K562 (cell line): ENCODE data around the gene SCN1B. TPM values are rescaled to one million over a fixed set of nuclear protein-coding genes. Genes with fewer than 3 reads are reported as not detected.

Experiments
- ATAC-seq: fragments of 200-7000 bp; cut with Tn5 transposase; 3 replicates; pipeline ENCODE4 v1.9.1; 2020; ENCODE audit warnings: moderate library complexity
- BruUV-seq: library from RNA; stranded (reverse); fragments of 400-500 nt; replicated peaks from 2 replicates; lab custom pipeline; 2021; lab: Mats Ljungman, UMichigan
- CTCF ChIA-PET: fragments of 300-600 bp; formaldehyde crosslinking; extraction: SDS; loops from one replicate; lab custom pipeline; 2021; ENCODE audit warnings: low intra/inter-chr PET ratio; lab: Yijun Ruan, JAX
- POLR2A ChIA-PET: fragments of 300-600, 350-650 bp; sonication (Branson Sonifier 250); formaldehyde crosslinking; extraction: SDS; loops from one replicate; lab custom pipeline; 2021; ENCODE audit warnings: antibody characterized with exemption, inconsistent platforms; lab: Yijun Ruan, JAX
- DNase-seq, 4 experiments: peaks; one replicate each; pipeline versions ENCODE4 v3.0.0 to v3.0.0-alpha.2; 2011 to 2018; ENCODE audit warnings: low spot score in 3 of 4, mixed read lengths in 3 of 4; ENCODE audit errors: extremely low read depth in 1 of 4
- FAIRE-seq: peaks from 2 replicates; lab custom pipeline; 2011; peaks lifted over from hg19 to GRCh38; lab: Jason Lieb, UNC
- H2AFZ ChIP-seq: 2 replicates; pipeline ENCODE4 v1.6.0; 2011; ENCODE audit warnings: low read depth, low read length, control low read depth, inconsistent platforms
- H3K27ac ChIP-seq: fragments of 200-600 bp; 3 replicates; pipeline ENCODE4 v1.8.0; 2011; ENCODE audit warnings: low read depth, mild to moderate bottlenecking, control low read depth, inconsistent platforms, low read length, moderate library complexity, mixed read lengths; ENCODE audit errors: extremely low read depth
- H3K27me3 ChIP-seq, 2 experiments: fragments of 300-600 bp in 1 of 2; 2 replicates in 1 of 2; 3 replicates in 1 of 2; pipeline versions ENCODE4 v1.6.0 to v1.8.0; 2011; ENCODE audit warnings: inconsistent platforms in 2 of 2, low read length in 2 of 2, mild to moderate bottlenecking in 1 of 2, mixed read lengths in 1 of 2, moderate library complexity in 1 of 2; ENCODE audit not compliant: control insufficient read depth in 2 of 2, insufficient read depth in 2 of 2
- H3K36me3 ChIP-seq: fragments of 300-600 bp; 3 replicates; pipeline ENCODE4 v1.8.0; 2011; ENCODE audit warnings: mild to moderate bottlenecking, low read length, inconsistent platforms; ENCODE audit not compliant: control insufficient read depth, insufficient read depth
- H3K4me1 ChIP-seq, 2 experiments: fragments of 200-600 bp in 1 of 2; replicated peaks in 1 of 2; 2 replicates in 1 of 2; 3 replicates in 1 of 2; pipeline versions ENCODE4 v1.5.1 to v1.8.0; 2011; ENCODE audit warnings: inconsistent platforms in 2 of 2, low read length in 2 of 2, mild to moderate bottlenecking in 1 of 2, mixed read lengths in 1 of 2, moderate library complexity in 1 of 2; ENCODE audit not compliant: control insufficient read depth in 2 of 2, insufficient read depth in 2 of 2
- H3K4me2 ChIP-seq: 2 replicates; pipeline ENCODE4 v1.6.1; 2011; ENCODE audit warnings: low read length, control low read depth, inconsistent platforms, mixed read lengths; ENCODE audit not compliant: insufficient read depth
- H3K4me3 ChIP-seq: fragments of 200-600 bp; sonication (generic), shearing (Covaris generic); 2 replicates; pipeline ENCODE4 v1.5.1; 2016; ENCODE audit warnings: control low read depth, inconsistent platforms
- H3K79me2 ChIP-seq: fragments of 200-600 bp; 3 replicates; pipeline ENCODE4 v1.8.0; 2011; ENCODE audit warnings: low read length, inconsistent platforms; ENCODE audit not compliant: control insufficient read depth, insufficient read depth
- H3K9ac ChIP-seq, 2 experiments: 2 replicates each; pipeline versions ENCODE4 v1.6.0 to v1.6.1; 2011; ENCODE audit warnings: low read depth in 2 of 2, low read length in 2 of 2, control low read depth in 1 of 2, inconsistent platforms in 1 of 2, mild to moderate bottlenecking in 1 of 2, mixed read lengths in 1 of 2; ENCODE audit not compliant: insufficient read depth in 1 of 2
- H3K9me1 ChIP-seq: one replicate; pipeline ENCODE4 v1.6.0; 2011; ENCODE audit warnings: inconsistent platforms, mild to moderate bottlenecking, low read length, moderate library complexity; ENCODE audit not compliant: control insufficient read depth, insufficient read depth
- H3K9me3 ChIP-seq: replicated peaks from 2 replicates; pipeline ENCODE4 v1.5.1; 2011; ENCODE audit warnings: low read depth, low read length, inconsistent platforms; ENCODE audit not compliant: control insufficient read depth, insufficient read depth
- H4K20me1 ChIP-seq: replicated peaks from 2 replicates; pipeline ENCODE4 v1.6.1; 2011; ENCODE audit warnings: low read length, inconsistent platforms, mixed read lengths; ENCODE audit not compliant: control insufficient read depth, insufficient read depth
- GTF2E2 ChIP-seq: fragments of 200-800 bp; sonication (Bioruptor generic); IDR thresholded peaks from 2 replicates; pipeline ENCODE4 v1.6.1; 2016; ENCODE audit warnings: missing genetic modification characterization, missing compliant biosample characterization
- JUN ChIP-seq, 2 experiments: sonication (generic) in 1 of 2; formaldehyde crosslinking in 1 of 2; IDR thresholded peaks; 2 replicates each; pipeline versions ENCODE4 v1.6.1 to v1.8.0; 2012 to 2022; ENCODE audit warnings: borderline replicate concordance in 2 of 2, mild to moderate bottlenecking in 2 of 2, improper control_type of control experiment in 1 of 2, low read depth in 1 of 2, low read length in 1 of 2, missing genetic modification reagents in 1 of 2
- MAFF ChIP-seq: IDR thresholded peaks from 2 replicates; pipeline ENCODE4 v1.6.1; 2012; ENCODE audit warnings: low read length, improper control_type of control experiment
- OTX1 ChIP-seq: fragments of 450-650 bp; formaldehyde crosslinking; IDR thresholded peaks from 2 replicates; pipeline ENCODE4 v1.4.0; 2022; ENCODE audit warnings: mild to moderate bottlenecking
- RB1 ChIP-seq: fragments of 450-650 bp; IDR thresholded peaks from 2 replicates; pipeline ENCODE4 v1.6.1; 2017; ENCODE audit warnings: low read depth, mild to moderate bottlenecking
- SAP30 ChIP-seq: fragments of 200-600 bp; sonication (generic); IDR thresholded peaks from 2 replicates; pipeline ENCODE4 v1.6.1; 2012; ENCODE audit warnings: borderline replicate concordance, low read depth, mild to moderate bottlenecking, moderate library complexity, low read length, control low read depth, inconsistent platforms; ENCODE audit not compliant: insufficient read depth, poor library complexity, severe bottlenecking
- SIN3A ChIP-seq, 2 experiments: fragments of 150-350 bp in 1 of 2; IDR thresholded peaks; 2 replicates each; pipeline ENCODE4 v1.6.1; 2011 to 2016; ENCODE audit warnings: borderline replicate concordance in 2 of 2, low read depth in 2 of 2, low read length in 2 of 2, mild to moderate bottlenecking in 2 of 2, moderate library complexity in 2 of 2; ENCODE audit not compliant: control insufficient read depth in 1 of 2
- TAF7 ChIP-seq: fragments of 450-650 bp; IDR thresholded peaks from 2 replicates; pipeline ENCODE4 v1.6.1; 2016; ENCODE audit warnings: missing genetic modification characterization, missing compliant biosample characterization
- ZNF174 ChIP-seq: fragments of 250-450 bp; sonication (Bioruptor Pico); IDR thresholded peaks from 2 replicates; pipeline ENCODE4 v1.4.0; 2020; ENCODE audit warnings: mild to moderate bottlenecking
- ZNF444 ChIP-seq: fragments of 250-450 bp; sonication (Bioruptor Pico); IDR thresholded peaks from 2 replicates; pipeline ENCODE4 v1.4.0; 2020; ENCODE audit warnings: mild to moderate bottlenecking, moderate library complexity
- WGBS: fragments of 100-300 bp; shearing (Covaris generic); methylation state at CpG from one replicate; pipeline ENCODE4 v1.1.6; 2016; ENCODE audit warnings: low coverage, mixed read lengths; ENCODE audit not compliant: insufficient coverage; ENCODE audit errors: missing lambda C conversion rate; 5-methylcytosine and 5-hydroxymethylcytosine counted together
- in situ Hi-C: fragments of 300-500 bp; cut with MboI; formaldehyde crosslinking; loops from 4 replicates; pipeline ENCODE4 v1.15.0; 2018; ENCODE audit warnings: inconsistent platforms, mixed read lengths
- intact Hi-C: fragments of 100-400 bp; cut with micrococcal nuclease; formaldehyde crosslinking; loops from 2 replicates; pipeline ENCODE4 v1.14.2; 2022
- polyA plus RNA-seq, 8 experiments: library from polyadenylated mRNA; depleted of rRNA in 4 of 8; stranded (reverse) in 5 of 8; unstranded in 3 of 8; fragments of >200 nt; fragmentation: Nextera tagmentation in 2 of 8; fragmentation: Illumina TruSeq in 1 of 8; extraction: Ambion mirVana in 2 of 8; extraction: Trizol in 1 of 8; gene quantifications; 2 replicates each; pipeline versions ENCODE4 v1.2.1 to v1.2.3, GENCODE V29; 2011 to 2014; ENCODE audit warnings: inconsistent platforms in 1 of 8, missing spikeins in 1 of 8
- total RNA-seq, 7 experiments: library from RNA; depleted of rRNA in 6 of 7; stranded (reverse); fragments of >200 nt in 6 of 7; fragmentation: Illumina TruSeq in 2 of 7; extraction: Trizol in 2 of 7; gene quantifications; 2 replicates each; pipeline versions ENCODE4 v1.2.1 to v1.2.3, GENCODE V29; 2011 to 2021; ENCODE audit warnings: low replicate concordance in 1 of 7
- TF ChIP-seq, protein P1 (sequence below): fragments of 150-350 bp; IDR thresholded peaks from 2 replicates; pipeline ENCODE4 v1.6.1; 2014; ENCODE audit warnings: low read depth, mild to moderate bottlenecking, low read length, borderline replicate concordance
- TF ChIP-seq, protein P2 (sequence below): fragments of 450-650 bp; formaldehyde crosslinking; IDR thresholded peaks from 2 replicates; pipeline ENCODE4 v1.4.0; 2020; ENCODE audit warnings: mild to moderate bottlenecking, moderate library complexity
- TF ChIP-seq, protein P3 (sequence below): IDR thresholded peaks from 2 replicates; pipeline ENCODE4 v1.6.1; 2016; ENCODE audit warnings: missing genetic modification characterization, missing compliant biosample characterization

SCN1B gene
- total and polyA plus RNA-seq, 9 of the 15 experiments (the other 6 are each of a cell fraction or from before 2014, with no cell fraction given) = 0.03 to 2.5 (median 0.91) TPM

DNA sequence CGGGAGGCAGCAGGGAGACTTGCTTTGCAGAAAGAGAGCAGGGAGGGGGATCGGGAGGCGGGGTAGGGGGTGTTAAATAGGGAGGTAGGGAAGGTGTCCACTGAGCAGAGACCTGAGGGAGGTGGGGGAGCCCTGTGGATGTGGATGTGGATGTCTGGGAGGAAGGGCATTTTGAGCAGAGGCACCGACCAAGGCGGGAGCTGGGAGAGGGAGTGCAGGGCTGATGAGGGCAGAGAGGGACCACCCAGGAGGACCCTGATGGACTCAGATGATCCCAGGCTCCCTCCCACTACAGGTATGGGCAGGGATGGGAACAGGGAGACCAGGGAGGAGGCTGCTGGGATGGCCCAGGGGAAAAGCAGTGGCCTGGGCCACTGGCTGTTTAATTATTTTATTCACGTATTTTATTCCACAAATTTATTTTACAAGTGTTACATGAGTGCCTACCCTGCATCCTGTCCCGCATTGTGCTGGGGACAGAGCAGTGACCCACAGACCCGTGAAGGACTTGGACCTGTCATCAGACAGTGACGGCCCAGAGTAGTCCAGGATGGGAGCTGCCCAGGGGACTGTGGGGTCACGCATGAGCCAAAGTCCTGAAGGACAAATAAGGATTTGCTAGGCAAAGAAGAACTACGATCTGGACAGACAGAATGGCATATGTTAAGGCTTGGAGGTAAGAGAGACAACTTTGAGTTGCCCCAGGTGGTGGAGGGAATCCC lies 24.9 kb upstream of the SCN1B start:
- DNase-seq (no peak), FAIRE-seq (no peak), ATAC-seq (no peak)
- intact Hi-C loops (no loop called here), in situ Hi-C loops (no loop called here)
- peaks cover 62% of the 10 kb centered on the region for H3K79me2 ChIP-seq
- H3K36me3 ChIP-seq = peaks cover 65% of the 10 kb centered on the region; the same call in 2 of the 3 replicates
- no peak overlapping the region for H3K27ac ChIP-seq
- H3K9me3 ChIP-seq = no peaks in the 10 kb centered on the region
- H3K4me1 ChIP-seq = peaks cover 19 to 48% of the 10 kb centered on the region in 2 experiments
- H3K9ac ChIP-seq = peak overlapping the region in 1 of 2 experiments; percentile 43; a peak in 1 of 4 replicates
- no peak for TF ChIP-seq TAF7
- TF ChIP-seq, protein P1, sequence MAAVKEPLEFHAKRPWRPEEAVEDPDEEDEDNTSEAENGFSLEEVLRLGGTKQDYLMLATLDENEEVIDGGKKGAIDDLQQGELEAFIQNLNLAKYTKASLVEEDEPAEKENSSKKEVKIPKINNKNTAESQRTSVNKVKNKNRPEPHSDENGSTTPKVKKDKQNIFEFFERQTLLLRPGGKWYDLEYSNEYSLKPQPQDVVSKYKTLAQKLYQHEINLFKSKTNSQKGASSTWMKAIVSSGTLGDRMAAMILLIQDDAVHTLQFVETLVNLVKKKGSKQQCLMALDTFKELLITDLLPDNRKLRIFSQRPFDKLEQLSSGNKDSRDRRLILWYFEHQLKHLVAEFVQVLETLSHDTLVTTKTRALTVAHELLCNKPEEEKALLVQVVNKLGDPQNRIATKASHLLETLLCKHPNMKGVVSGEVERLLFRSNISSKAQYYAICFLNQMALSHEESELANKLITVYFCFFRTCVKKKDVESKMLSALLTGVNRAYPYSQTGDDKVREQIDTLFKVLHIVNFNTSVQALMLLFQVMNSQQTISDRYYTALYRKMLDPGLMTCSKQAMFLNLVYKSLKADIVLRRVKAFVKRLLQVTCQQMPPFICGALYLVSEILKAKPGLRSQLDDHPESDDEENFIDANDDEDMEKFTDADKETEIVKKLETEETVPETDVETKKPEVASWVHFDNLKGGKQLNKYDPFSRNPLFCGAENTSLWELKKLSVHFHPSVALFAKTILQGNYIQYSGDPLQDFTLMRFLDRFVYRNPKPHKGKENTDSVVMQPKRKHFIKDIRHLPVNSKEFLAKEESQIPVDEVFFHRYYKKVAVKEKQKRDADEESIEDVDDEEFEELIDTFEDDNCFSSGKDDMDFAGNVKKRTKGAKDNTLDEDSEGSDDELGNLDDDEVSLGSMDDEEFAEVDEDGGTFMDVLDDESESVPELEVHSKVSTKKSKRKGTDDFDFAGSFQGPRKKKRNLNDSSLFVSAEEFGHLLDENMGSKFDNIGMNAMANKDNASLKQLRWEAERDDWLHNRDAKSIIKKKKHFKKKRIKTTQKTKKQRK = no peak
- TF ChIP-seq SIN3A (IDR thresholded peaks at IDR 0.05; ENCODE audit: borderline replicate concordance in 2 of 2, control insufficient read depth in 1 of 2, low read depth in 2 of 2, low read length in 2 of 2) = no peak
- TF ChIP-seq GTF2E2 = no peak
- TF ChIP-seq ZNF444 (CRISPR knock-in tag) = no peak
- TF ChIP-seq MAFF = no peak
- TF ChIP-seq SAP30 = no peak
- TF ChIP-seq OTX1 = no peak
- TF ChIP-seq ZNF174 (CRISPR knock-in tag) = no peak
- TF ChIP-seq, protein P2, sequence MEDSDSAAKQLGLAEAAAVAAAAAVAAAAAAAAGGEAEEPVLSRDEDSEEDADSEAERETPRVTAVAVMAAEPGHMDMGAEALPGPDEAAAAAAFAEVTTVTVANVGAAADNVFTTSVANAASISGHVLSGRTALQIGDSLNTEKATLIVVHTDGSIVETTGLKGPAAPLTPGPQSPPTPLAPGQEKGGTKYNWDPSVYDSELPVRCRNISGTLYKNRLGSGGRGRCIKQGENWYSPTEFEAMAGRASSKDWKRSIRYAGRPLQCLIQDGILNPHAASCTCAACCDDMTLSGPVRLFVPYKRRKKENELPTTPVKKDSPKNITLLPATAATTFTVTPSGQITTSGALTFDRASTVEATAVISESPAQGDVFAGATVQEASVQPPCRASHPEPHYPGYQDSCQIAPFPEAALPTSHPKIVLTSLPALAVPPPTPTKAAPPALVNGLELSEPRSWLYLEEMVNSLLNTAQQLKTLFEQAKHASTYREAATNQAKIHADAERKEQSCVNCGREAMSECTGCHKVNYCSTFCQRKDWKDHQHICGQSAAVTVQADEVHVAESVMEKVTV (CRISPR knock-in tag) = no peak
- TF ChIP-seq JUN (IDR thresholded peaks at IDR 0.05; ENCODE audit: borderline replicate concordance, low read depth, low read length) = no peak
- no peak for TF ChIP-seq JUN (CRISPR knock-in tag; IDR thresholded peaks at IDR 0.05; ENCODE audit: borderline replicate concordance)
- TF ChIP-seq, protein P3, sequence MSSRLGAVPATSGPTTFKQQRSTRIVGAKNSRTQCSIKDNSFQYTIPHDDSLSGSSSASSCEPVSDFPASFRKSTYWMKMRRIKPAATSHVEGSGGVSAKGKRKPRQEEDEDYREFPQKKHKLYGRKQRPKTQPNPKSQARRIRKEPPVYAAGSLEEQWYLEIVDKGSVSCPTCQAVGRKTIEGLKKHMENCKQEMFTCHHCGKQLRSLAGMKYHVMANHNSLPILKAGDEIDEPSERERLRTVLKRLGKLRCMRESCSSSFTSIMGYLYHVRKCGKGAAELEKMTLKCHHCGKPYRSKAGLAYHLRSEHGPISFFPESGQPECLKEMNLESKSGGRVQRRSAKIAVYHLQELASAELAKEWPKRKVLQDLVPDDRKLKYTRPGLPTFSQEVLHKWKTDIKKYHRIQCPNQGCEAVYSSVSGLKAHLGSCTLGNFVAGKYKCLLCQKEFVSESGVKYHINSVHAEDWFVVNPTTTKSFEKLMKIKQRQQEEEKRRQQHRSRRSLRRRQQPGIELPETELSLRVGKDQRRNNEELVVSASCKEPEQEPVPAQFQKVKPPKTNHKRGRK (tag) = no peak
- no peak for TF ChIP-seq RB1
- no peaks in the 10 kb centered on the region for H3K27me3 ChIP-seq
- BruUV-seq = no TSS peak
- POLR2A ChIA-PET = interaction anchor here (0.7 to 1.3 kb wide), 3 partner anchors 9 to 375 kb away, joined by 3 to 4 read pairs (median 4); no protein-coding TSS in a partner anchor
- H3K9me1 ChIP-seq = no peaks in the 10 kb centered on the region
- 91% methylated on average over 6 of the region's 11 CpGs for WGBS
- CTCF ChIA-PET = no interaction called here
- H3K4me3 ChIP-seq = no peak overlapping the region
- no peak overlapping the region for H2AFZ ChIP-seq
- H3K4me2 ChIP-seq = no peak overlapping the region
- peaks cover 6% of the 10 kb centered on the region for H4K20me1 ChIP-seq
